ENCODE results near the gene SVBP.
A peak's percentile ranks its signal among the peaks of the same experiment; 100 is the strongest.

The SVBP gene

DNA sequence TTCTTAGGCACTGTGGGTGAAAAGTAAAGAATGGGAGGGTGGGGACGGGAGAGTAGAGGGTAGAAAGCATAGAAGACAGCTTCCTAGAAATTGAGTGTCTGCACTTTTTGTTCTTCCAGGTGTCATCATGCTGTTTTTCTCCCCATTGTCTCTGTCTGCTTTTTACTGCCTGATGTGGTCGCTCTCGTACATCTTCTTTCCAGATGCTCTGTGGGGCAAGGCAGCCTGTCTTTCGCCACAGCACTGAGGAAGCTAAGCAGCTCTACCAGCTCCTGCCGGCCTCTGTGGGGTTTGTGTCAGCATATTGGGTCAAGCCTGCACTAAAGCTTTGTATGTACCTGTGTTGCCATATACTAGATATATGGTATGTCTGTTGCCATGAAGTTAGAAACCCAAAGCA is 19.2 kb downstream of the SVBP start:
- no peak for DNase-seq

DNA sequence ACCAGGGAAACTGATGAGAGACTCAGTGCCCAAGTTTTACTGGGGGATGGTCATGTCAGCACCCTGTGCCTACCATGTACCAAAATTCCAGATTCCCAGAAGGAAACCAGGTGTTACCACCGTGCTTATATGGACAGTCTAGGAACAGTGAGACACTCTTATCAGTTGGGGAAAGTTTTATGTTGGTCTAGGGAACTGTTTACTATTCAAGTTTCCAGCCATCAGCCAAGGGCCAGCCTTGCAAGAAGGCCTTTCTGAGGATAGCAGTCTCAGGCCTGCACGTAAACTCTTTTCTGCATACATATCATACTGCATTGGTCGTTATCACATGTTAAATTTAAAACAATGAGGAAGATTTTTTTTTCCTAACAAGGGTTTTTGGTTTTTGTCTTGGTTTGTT is 19.8 kb downstream of the SVBP start:
- no peak for DNase-seq

DNA sequence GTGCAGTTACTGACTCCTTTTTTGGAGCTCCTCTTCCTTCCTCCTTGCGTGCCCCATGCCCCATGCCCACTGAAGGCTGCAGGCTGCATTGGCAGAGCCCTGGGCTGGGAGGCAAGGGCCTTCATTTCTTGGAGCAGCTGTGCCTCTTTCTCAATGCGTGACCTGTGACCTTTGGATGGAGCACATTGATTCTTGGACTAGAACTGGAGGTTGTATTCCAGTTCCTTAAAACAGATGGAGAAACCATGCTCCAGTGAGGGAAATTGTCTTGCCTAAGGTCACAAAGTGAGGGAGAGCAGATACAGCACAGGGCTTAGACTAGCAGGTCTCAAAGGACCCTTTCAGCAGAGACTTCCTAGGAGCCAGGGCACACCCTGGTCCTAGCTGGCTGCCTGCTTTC is 23.4 kb downstream of the SVBP start:
- DNase-seq = no peak

DNA sequence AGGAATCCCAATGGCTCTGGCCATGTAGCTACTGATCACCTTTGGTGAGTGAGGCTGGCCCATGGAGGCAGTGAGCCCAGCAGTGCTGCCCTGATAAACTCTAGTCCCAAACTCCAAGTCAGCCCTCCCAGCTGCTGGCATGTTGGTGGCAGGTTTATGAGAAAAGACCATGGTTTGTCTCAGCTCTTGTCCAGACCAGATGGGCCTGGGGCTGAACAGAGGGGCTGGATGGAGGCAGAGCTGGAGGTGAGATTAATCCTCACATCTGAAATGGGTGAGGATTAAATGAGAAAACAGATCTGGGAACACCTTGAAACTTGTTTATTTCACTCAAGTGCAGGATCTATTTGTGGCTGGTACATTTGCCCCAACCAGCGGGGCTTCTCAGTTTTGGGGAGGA is 29.2 kb downstream of the SVBP start:
- no peak for DNase-seq

DNA sequence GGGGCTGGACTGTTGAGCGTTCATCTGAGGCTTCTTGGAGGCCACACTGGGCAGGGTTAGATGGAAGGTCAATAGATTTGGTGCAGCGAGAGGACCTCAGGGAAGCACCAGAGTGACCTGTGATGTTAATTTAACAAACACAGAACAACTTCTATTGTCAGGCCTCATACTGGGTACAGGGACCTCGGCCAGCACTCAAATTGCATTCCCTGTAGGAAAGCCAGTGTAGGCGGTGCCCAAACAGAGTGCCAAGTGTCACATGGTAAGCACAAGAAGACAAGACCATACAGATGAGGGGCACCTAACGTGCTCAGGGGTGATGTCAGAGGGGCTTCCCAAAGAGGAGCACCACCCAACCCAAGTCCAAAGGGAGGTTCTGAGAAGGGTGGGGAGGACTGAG is 31.1 kb downstream of the SVBP start:
- no peak for DNase-seq

DNA sequence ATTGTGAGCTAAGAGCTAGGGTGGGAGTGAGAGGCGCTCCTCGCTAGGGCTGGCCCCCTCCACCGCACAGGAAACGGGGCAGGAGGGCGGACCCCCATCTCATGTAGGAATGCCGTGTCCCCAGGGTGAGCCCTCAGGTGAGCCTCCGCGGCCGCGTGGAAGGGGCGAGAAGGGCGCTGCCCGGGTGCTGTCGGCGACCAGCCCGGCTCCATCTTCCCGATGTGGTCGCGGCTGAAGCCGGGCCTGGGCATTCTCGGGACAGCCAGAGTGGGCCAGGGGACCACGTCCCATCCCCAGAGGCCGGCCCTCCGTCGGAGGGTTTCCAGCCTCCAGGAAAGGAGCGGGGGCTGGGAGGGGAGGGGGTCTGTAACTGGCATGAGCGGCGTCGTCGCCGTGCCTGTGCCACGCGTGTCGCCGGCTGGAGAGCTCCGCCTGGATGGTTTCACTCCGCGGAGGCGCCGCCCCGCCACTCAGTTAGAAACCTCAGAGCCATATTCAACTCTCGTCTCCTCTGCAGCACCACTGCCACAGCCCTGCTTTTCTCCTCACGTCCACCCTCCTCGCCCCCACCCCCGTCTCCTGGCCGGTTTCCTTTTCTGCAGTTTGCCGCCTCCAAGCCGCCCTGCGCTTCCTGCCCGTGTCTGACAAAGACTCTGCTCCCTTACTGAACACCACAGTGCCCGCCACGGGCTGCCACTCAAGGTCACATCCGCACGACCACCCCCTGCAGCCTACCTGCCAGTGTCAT is 32.1 kb downstream of the SVBP start, which contains the start of gene TMEM269:
Gene TMEM269, plus strand, starts transcription at position 46 of the 748 bp plus-strand sequence. CDS start 4,903 bp downstream, outside the sequence.
- peak; percentile 29 for DNase-seq

DNA sequence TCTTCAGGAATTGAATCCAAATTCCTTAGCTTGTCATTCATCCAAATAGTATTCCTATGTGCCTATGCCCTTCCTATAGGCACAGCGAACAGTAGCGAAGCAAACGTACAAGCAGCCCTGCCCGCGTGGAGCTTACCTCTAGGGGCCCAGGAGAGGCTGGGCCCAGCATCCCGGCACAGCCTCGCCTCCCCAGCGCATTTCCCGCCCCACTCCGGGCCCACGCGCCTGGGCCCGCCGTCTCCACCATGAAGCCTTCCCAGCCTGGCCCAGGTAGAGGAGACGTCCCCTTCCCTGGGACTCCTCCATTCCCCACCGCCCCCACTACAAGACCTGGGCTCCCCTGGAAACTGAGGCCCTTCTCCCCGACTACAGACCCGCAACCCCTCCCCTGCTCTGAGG is 32.7 kb downstream of the SVBP start:
- DNase-seq = no peak

DNA sequence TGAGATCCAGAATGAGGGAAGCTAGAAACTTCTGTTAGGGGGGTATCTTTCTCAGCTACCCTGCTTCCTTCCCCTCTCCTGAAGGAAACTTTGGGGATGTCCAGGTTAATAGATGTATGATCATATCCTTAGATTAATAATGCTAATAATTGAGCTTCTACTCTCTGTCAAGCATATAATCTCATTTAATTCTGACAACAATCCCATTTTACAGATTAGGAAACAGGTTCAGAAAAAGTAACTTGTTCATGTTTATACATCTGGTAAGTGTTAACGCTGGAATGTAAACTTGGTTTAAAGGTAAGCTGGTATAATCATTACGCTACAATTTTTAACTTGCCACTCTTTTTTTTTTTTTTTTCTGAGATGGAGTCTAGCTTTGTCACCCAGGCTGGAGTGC is 34.1 kb downstream of the SVBP start:
- no peak for DNase-seq

- no peak for DNase-seq
These were observed 37.0 kb downstream of the SVBP start for GRCh38 chr1:42780176-42780575.

DNA sequence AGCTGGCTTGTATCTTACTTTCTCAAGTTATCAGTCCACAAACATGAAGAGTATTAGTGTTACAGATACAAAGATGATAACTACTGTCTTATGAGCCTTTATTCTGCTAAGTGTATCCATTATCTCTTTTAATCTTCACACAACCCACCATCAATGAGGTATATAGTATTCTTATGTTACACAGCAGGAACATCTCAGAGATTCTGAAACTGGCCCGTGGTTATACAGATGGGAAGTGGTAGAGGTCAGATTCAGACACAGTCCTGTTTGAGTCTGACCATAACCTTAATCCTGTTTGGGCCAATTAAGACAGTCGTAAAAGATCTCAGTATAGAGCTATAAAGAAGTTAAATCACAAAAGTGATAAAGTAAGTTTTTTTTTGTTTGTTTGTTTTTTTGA is 37.5 kb downstream of the SVBP start:
- no peak for DNase-seq

DNA sequence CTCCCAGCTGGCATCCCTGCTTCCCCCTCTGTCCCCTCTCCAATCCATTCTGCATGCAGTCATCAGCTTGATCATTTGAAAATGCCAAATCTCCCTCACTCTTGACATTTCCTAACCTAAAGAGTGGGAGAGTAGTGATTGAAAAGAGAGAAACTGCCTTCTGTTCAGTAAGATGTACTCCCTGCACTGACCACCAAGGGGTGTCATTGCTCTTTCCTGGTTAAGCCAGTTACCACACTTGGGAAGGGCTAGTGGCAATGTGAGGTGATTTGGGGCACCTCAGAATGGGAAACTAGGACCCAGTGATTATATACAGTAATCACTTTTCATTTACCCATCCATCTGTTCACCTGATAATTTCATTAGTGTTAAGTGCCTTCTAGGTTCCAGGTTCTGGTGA is 39.3 kb downstream of the SVBP start:
- DNase-seq = peak; percentile 41

- no peak for DNase-seq
These were observed 40.7 kb downstream of the SVBP start for GRCh38 chr1:42776502-42776901.

- no peak for DNase-seq
These were observed 42.2 kb downstream of the SVBP start for GRCh38 chr1:42774928-42775526.

GRCh38 chr1:42773420-42773819 is 43.8 kb downstream of the SVBP start:
- DNase-seq = no peak

DNA sequence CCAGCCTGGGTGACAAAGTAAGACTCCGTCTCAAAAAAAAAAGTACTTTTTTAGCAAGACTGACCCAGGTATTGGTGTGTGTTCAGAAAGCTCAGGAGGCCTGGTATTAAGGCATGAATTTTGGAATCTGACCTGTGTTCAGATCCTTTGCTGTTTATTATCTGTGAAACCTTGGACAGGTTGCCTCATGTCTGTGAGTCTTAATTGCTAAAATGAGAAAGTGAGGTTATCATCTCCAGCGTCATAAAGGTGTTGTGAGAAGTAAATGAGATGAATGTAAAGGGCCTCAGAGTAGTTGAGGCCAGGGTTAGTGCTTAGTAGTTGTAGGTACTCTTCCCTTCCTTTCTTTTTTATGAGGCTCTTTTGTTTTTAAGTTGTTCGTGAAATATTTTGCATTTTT is 47.4 kb downstream of the SVBP start:
- no peak for DNase-seq

DNA sequence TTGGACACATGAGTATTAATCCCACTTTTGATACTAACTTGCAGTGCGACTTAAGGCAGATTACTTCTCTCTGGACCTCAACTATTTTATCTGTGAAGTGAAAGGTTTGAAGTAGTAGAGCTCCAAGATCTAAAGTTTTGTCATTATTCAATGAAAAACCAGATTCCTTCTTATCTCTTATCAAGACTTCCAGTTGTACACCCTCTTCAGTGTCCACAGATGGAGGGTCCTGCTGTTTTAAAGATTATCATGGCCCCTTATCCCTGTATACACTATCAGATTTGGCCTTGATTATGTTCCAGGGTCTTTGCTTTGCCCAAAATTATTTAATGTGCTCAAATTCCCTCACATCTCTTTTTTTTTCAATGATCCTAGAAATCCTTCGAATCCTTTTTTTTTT is 49.0 kb downstream of the SVBP start:
- no peak for DNase-seq

GRCh38 chr1:42767510-42768000 is 49.6 kb downstream of the SVBP start:
- no peak for DNase-seq

- peak; percentile 98 for DNase-seq
These were observed 50.3 kb downstream of the SVBP start, which contains the start of the genes C1orf50 and P3H1 for GRCh38 chr1:42766741-42767509. C1orf50 (plus strand) TSS chr1:42767249; CDS start chr1:42767312, 63 bp downstream. P3H1 (minus strand) TSS chr1:42767028; CDS start chr1:42766971, 57 bp downstream.

DNA sequence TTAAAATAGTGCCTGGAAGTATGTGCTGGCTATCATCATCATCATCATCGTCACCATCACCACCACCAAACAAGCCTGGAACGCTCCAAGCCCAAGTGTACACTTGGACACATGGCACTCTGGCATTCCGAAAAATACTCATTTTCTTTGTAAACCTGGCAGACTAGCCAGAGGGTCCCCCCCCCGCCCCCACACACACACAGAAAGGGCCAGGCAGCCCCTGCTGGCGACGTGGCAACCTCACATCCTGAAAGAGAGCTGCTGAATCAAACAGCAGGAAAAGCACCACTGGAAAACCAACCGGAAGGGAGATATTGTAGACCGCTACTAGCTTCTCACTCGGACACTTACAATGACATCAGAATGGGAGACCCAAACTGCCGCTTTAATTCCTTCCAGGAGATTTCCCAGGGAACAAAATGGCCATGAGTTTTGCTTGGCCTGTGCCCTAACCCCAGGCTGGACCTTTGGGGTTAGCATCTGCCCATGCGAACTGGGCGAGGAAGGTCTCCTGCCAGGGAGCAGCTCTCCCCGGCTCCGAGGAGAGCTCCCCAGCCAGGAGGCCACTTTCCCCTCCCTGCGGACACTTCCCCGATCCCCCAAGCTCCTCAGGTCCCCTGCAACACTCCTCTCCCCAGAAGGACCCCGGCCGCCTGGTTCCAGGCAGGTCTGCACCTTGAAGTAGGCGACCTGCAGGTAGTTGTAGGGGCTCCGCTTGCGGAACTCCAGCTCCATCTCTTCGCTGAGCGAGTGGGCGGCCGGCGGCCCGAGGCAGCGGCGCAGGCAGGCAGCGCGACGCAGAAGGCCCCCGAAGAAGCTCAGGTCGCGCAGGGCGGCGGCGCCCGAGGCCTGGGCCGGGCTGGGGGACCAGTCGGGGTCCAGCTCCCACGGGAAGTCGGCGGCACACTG is 51.1 kb downstream of the SVBP start:
- peak; percentile 74 for DNase-seq

- no peak for DNase-seq
These were observed 51.9 kb downstream of the SVBP start for GRCh38 chr1:42765269-42765668.

DNA sequence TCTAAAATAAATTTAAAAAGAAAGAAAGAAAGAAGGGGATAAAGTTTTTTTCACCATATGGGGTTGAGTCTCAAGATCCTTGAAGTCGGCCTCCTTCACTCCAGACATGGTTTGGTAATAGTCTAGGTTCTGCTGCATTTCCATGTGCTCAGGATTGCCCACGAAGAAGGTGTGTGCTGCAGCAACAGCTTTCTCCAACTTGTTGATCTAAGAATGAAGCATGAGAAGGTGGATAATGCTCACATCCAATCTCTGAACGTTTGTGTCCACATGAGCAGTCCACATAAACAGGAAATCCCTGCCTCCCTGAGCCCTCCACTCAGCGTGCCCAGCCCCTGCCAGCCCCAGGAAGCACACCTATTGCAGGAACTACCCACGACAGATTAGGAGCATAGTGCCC is 54.9 kb downstream of the SVBP start:
- no peak for DNase-seq

DNA sequence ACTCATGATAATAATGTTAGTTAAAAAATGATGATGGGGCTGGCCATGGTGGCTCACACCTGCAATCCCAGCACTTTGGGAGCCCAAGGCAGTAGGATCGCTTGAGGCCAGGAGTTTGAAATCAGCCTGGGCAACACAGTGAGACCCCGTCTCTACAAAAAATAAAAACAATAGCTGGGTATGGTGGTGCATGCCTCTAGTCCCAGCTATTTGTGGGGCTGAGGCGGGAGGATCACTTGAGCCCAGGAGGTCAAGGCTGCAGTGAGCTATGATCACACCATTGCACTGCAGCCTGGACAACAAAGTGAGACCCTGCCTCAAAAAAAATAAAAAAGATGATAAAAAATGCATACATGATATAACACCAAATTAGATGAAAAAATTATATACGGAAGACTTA is 55.6 kb downstream of the SVBP start:
- no peak for DNase-seq

DNA sequence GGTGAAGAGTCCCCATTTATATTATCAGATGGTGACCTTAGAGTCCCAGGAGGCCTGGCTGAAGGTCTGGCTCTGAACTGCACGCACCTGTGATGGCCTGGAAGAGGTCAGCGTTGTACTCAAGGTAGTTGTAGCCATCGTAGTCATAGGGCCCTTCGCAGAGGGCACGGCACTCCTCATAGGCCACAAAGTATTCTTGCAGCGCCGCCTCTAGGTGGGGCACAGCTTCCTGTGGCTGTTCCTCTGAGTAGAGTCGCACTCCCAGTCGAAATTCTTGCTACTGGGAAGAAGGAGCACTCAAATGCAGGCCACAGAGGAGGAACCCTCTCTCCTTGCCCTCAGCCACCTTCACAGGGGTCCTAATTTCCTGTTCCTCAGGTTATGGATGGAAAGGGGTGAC is 58.1 kb downstream of the SVBP start:
- DNase-seq = no peak
